Gastroesophageal sphincter (tissue), 4 donors: ENCODE measurements around the gene XIST. TPM values are rescaled to one million over a fixed set of nuclear protein-coding genes. Genes with fewer than 3 reads are reported as not detected.
"Not testable (repeated sequence)": the region's sequence is repeated elsewhere in the genome, so short reads cannot be mapped to it uniquely, and the experiment has no call there.

ENCODE experiments used
- ATAC-seq: fragments of 150-250 bp; one replicate; pipeline ENCODE4 v1.9.1; 2016; ENCODE audit warnings: mild to moderate bottlenecking, moderate library complexity
- H3K27ac ChIP-seq, 4 donors: fragments of 200-600 bp; sonication (generic) in 3 of 4; 1 replicate in 3 of 4; 2 replicates in 1 of 4; pipeline ENCODE4 v1.5.1; 2016 to 2019
- H3K27me3 ChIP-seq: fragments of 200-600 bp; sonication (generic); one replicate; pipeline ENCODE4 v1.5.1; 2019
- H3K36me3 ChIP-seq, 2 donors: fragments of 200-600 bp; sonication (generic); one replicate each; pipeline ENCODE4 v1.5.1; 2019; ENCODE audit warnings: control low read depth in 1 of 2
- H3K4me1 ChIP-seq, 3 donors: fragments of 200-600 bp; sonication (generic); 1 replicate in 2 of 3; 2 replicates in 1 of 3; pipeline ENCODE4 v1.5.1; 2016 to 2019; ENCODE audit warnings: control low read depth in 2 of 3
- H3K4me3 ChIP-seq, 2 donors: fragments of 200-600 bp; sonication (generic); one replicate each; pipeline ENCODE4 v1.5.1; 2019; ENCODE audit warnings: mild to moderate bottlenecking in 1 of 2, moderate library complexity in 1 of 2
- H3K9me3 ChIP-seq, 3 donors: fragments of 200-600 bp; sonication (generic); one replicate each; pipeline ENCODE4 v1.5.1; 2017 to 2019; ENCODE audit warnings: control low read depth in 2 of 3
- EP300 ChIP-seq: sonication (generic); formaldehyde crosslinking; IDR thresholded peaks from one replicate; pipeline ENCODE4 v1.6.1; 2017; ENCODE audit warnings: antibody characterized with exemption, mild to moderate bottlenecking
- POLR2A ChIP-seq, 2 donors: fragments of 450-650 bp; IDR thresholded peaks; one replicate each; pipeline ENCODE4 v1.6.1; 2017; ENCODE audit warnings: antibody characterized with exemption in 2 of 2, mild to moderate bottlenecking in 2 of 2, moderate library complexity in 1 of 2
- POLR2AphosphoS5 ChIP-seq: sonication (generic); formaldehyde crosslinking; IDR thresholded peaks from one replicate; pipeline ENCODE4 v1.6.1; 2017; ENCODE audit warnings: antibody characterized with exemption
- WGBS, 2 donors: methylation state at CpG; one replicate each; pipeline ENCODE4 v1.1.5; 2018; ENCODE audit warnings: low coverage in 1 of 2; 5-methylcytosine and 5-hydroxymethylcytosine counted together
- total RNA-seq, 4 donors: library from RNA; depleted of rRNA; stranded (reverse); fragments of >200 nt; gene quantifications; one replicate each; pipeline ENCODE4 v1.1.0, GENCODE V29; 2016
- TF ChIP-seq, protein P1 (sequence below), 4 experiments: fragments of 200-600 bp in 2 of 4; fragments of 450-650 bp in 2 of 4; sonication (generic) in 1 of 4; IDR thresholded peaks; one replicate each; pipeline ENCODE4 v1.5.1; 2017 to 2019; ENCODE audit warnings: antibody characterized with exemption in 4 of 4, mild to moderate bottlenecking in 2 of 4, moderate library complexity in 2 of 4

The XIST gene
- 100 to 1,000 TPM in 1 of 4 donors, 10 to 100 TPM in 1, 1 to 10 TPM in 2; 1.2 to 103 (median 27.4) TPM for total RNA-seq

- WGBS, 2 donors = 45 to 89% methylated on average over 5 to 7 of the region's 8 CpGs
- Histone ChIP-seq H3K9me3 (no peaks in the 10 kb centered on the region), H3K36me3 (no peaks in the 10 kb centered on the region), H3K27ac (peak within 1 kb of the TSS in 2 of 4 donors; percentile 84 to 89), H3K4me1 (peaks cover 0 to 3% (median 0%) of the 10 kb centered on the region in 3 donors), H3K27me3 (no peaks in the 10 kb centered on the region), H3K4me3 (no peak within 1 kb of the TSS)
- peak; percentile 15 for ATAC-seq
- TF ChIP-seq, protein P1, sequence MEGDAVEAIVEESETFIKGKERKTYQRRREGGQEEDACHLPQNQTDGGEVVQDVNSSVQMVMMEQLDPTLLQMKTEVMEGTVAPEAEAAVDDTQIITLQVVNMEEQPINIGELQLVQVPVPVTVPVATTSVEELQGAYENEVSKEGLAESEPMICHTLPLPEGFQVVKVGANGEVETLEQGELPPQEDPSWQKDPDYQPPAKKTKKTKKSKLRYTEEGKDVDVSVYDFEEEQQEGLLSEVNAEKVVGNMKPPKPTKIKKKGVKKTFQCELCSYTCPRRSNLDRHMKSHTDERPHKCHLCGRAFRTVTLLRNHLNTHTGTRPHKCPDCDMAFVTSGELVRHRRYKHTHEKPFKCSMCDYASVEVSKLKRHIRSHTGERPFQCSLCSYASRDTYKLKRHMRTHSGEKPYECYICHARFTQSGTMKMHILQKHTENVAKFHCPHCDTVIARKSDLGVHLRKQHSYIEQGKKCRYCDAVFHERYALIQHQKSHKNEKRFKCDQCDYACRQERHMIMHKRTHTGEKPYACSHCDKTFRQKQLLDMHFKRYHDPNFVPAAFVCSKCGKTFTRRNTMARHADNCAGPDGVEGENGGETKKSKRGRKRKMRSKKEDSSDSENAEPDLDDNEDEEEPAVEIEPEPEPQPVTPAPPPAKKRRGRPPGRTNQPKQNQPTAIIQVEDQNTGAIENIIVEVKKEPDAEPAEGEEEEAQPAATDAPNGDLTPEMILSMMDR (IDR thresholded peaks at IDR 0.05) = no peak
Measured at GRCh38 chrX:73852467-73852866, at the start of gene XIST. Gene XIST (minus strand): TSS chrX:73852714.

DNA sequence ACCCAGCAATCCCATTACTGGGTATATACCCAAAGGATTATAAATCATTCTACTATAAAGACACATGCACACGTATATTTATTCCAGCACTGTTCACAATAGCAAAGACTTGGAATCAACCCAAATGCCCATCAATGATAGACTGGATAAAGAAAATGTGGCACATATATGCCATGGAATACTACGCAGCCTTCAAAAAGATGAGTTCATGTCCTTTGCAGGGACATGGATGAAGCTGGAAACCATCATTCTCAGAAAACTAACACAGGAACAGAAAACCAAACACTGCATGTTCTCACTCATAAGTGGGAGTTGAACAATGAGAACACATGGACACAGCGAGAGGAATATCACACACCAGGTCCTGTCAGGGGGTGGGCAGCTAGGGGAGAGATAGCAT lies 45.8 kb upstream of the XIST start:
- not testable (repeated sequence) for H3K4me1 ChIP-seq, H3K27ac ChIP-seq, H3K27me3 ChIP-seq, ATAC-seq, H3K9me3 ChIP-seq, H3K36me3 ChIP-seq, H3K4me3 ChIP-seq
- WGBS, 2 donors = 83 to 89% methylated on average over 2 to 3 of the region's 3 CpGs

DNA sequence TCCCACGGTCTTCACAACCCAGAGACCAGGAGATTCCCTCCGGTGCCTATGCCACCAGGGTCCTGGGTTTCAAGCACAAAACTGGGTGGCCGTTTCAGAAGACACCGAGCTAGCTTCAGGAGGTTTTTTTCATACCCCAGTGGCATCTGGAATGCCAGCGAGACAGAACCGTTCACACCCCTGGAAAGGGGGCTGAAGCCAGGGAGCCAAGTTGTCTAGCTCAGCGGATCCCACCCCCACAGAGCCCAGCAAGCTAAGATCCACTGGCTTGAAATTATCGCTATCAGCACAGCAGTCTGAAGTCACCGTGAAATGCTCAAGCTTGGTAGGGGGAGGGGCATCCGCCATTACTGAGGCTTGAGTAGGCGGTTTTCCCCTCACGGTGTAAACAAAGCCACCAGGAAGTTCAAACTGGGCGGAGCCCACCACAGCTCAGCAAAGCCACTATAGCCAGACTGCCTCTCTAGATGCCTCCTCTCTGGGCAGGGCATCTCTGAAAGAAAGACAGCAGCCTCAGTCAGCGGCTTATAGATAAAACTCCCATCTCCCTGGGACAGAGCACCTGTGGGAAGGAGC lies 40.1 kb upstream of the XIST start:
- ATAC-seq, H3K9me3 ChIP-seq, H3K36me3 ChIP-seq, H3K27me3 ChIP-seq, H3K4me1 ChIP-seq, H3K4me3 ChIP-seq, H3K27ac ChIP-seq: not testable (repeated sequence)
- WGBS, 2 donors = 32% methylated on average over 5 of the region's 14 CpGs; no CpG with 5 or more reads in 1 of the 2 donors

- H3K27ac ChIP-seq, H3K4me3 ChIP-seq, H3K4me1 ChIP-seq, H3K36me3 ChIP-seq, H3K27me3 ChIP-seq, ATAC-seq: not testable (repeated sequence)
- WGBS, 2 donors = no CpG with 5 or more reads among the region's 24 CpGs
- peaks cover 0 to 14% (median 0%) of the 10 kb centered on the region in 3 donors for H3K9me3 ChIP-seq
Measured at GRCh38 chrX:73882260-73882659, 29.7 kb upstream of the XIST start.

DNA sequence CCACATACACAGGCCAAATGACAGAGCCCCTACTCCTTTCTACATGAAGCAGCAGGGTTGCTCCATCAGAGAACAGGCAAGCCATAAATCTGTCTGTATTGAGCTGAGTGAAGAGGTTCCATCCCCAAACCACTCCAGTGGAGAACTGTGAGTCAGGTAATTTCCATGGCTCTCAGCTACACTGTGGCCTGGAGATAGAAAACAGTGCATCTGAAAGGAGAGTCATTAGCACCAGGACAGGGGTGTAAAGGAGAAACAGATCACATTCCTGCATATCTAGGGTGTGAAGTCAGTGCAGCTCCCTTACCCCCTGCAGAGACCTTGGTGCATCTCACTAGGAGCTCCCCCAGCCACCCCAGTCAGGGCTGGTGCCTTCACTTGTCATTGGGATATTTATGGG lies 25.2 kb upstream of the XIST start:
- Histone ChIP-seq H3K4me1 (no peaks in the 10 kb centered on the region), H3K4me3 (no peak overlapping the region), H3K9me3 (peaks cover 0 to 14% (median 0%) of the 10 kb centered on the region in 3 donors), H3K27me3 (no peaks in the 10 kb centered on the region), H3K36me3 (no peaks in the 10 kb centered on the region), H3K27ac (no peak overlapping the region)
- no peak for ATAC-seq
- no peak for TF ChIP-seq POLR2AphosphoS5
- no peak for TF ChIP-seq POLR2A (IDR thresholded peaks at IDR 0.05)
- TF ChIP-seq EP300 = no peak
- TF ChIP-seq, protein P1 (IDR thresholded peaks at IDR 0.05) = no peak

- Histone ChIP-seq H3K9me3 (peaks cover 0 to 14% (median 0%) of the 10 kb centered on the region in 3 donors), H3K27me3 (no peaks in the 10 kb centered on the region), H3K4me1 (no peaks in the 10 kb centered on the region), H3K27ac (no peak overlapping the region), H3K36me3 (no peaks in the 10 kb centered on the region), H3K4me3 (no peak overlapping the region)
- TF ChIP-seq, protein P1 (IDR thresholded peaks at IDR 0.05) = no peak
- TF ChIP-seq POLR2AphosphoS5 (no peak), EP300 (no peak), POLR2A (IDR thresholded peaks at IDR 0.05) (no peak)
- no CpG with 5 or more reads among the region's 2 CpGs for WGBS, 2 donors
- ATAC-seq = no peak
Measured at GRCh38 chrX:73876911-73877310, 24.4 kb upstream of the XIST start.

GRCh38 chrX:73868916-73869315 lies 16.4 kb upstream of the XIST start:
- H3K9me3 ChIP-seq = no peaks in the 10 kb centered on the region
- H3K36me3 ChIP-seq = no peaks in the 10 kb centered on the region
- no peak overlapping the region for H3K4me3 ChIP-seq
- no peak for ATAC-seq
- no peaks in the 10 kb centered on the region for H3K4me1 ChIP-seq
- TF ChIP-seq EP300 = no peak
- 100% methylated on average over 1 of the region's 1 CpG; no CpG with 5 or more reads in 1 of the 2 donors for WGBS, 2 donors
- H3K27ac ChIP-seq = no peak overlapping the region
- H3K27me3 ChIP-seq = no peaks in the 10 kb centered on the region
